Endodermal cell (in vitro differentiated cells): ENCODE measurements around the gene NDUFA12. TPM values are rescaled to one million over a fixed set of nuclear protein-coding genes. Genes with fewer than 3 reads are reported as not detected.
A peak's percentile ranks its signal among the peaks of the same experiment; 100 is the strongest.

Experiments
- DNase-seq: peaks from one replicate; pipeline ENCODE4 v3.0.0-alpha.2; 2017
- H3K27ac ChIP-seq: 2 replicates; pipeline ENCODE4 v1.5.1; 2013; ENCODE audit warnings: mild to moderate bottlenecking, low read depth, low read length, moderate library complexity
- H3K27me3 ChIP-seq: 2 replicates; pipeline ENCODE4 v1.6.1; 2013; ENCODE audit warnings: mild to moderate bottlenecking, low read length, moderate library complexity; ENCODE audit not compliant: insufficient read depth, control insufficient read depth, poor library complexity, severe bottlenecking
- H3K36me3 ChIP-seq: 2 replicates; pipeline ENCODE4 v1.7.0; 2013; ENCODE audit warnings: mild to moderate bottlenecking, low read length, moderate library complexity; ENCODE audit not compliant: control insufficient read depth, insufficient read depth
- H3K4me1 ChIP-seq: one replicate; pipeline ENCODE4 v1.7.0; 2013; ENCODE audit warnings: low read length; ENCODE audit not compliant: control insufficient read depth, insufficient read depth
- H3K4me3 ChIP-seq: 2 replicates; pipeline ENCODE4 v1.5.1; 2013; ENCODE audit warnings: mild to moderate bottlenecking, low read length, moderate library complexity
- H3K9ac ChIP-seq: 2 replicates; pipeline ENCODE4 v1.6.1; 2013; ENCODE audit warnings: mild to moderate bottlenecking, low read length, moderate library complexity; ENCODE audit not compliant: poor library complexity, severe bottlenecking; ENCODE audit errors: extremely low read depth
- H3K9me3 ChIP-seq: 2 replicates; pipeline ENCODE4 v1.6.1; 2013; ENCODE audit warnings: mild to moderate bottlenecking, low read length, moderate library complexity; ENCODE audit not compliant: control insufficient read depth
- H3K27ac Mint-ChIP-seq: 2 replicates; pipeline ENCODE4 v1.8.0; 2020; ENCODE audit warnings: mixed read lengths
- H3K27me3 Mint-ChIP-seq: 2 replicates; pipeline ENCODE4 v1.8.0; 2021; ENCODE audit warnings: mild to moderate bottlenecking, mixed read lengths; ENCODE audit not compliant: insufficient read depth
- H3K36me3 Mint-ChIP-seq: 2 replicates; pipeline ENCODE4 v1.8.0; 2020; ENCODE audit warnings: low read depth, mixed read lengths
- H3K4me1 Mint-ChIP-seq: 2 replicates; pipeline ENCODE4 v1.8.0; 2020; ENCODE audit warnings: mixed read lengths
- H3K4me3 Mint-ChIP-seq: 2 replicates; pipeline ENCODE4 v1.8.0; 2020; ENCODE audit warnings: mild to moderate bottlenecking, moderate library complexity, mixed read lengths
- H3K9me3 Mint-ChIP-seq: 2 replicates; pipeline ENCODE4 v1.8.0; 2020; ENCODE audit warnings: mild to moderate bottlenecking, mixed read lengths
- CTCF ChIP-seq: fragments of 200-600 bp; sonication (generic); conservative IDR thresholded peaks from 2 replicates; pipeline ENCODE4 v1.5.0; 2021; ENCODE audit warnings: antibody characterized with exemption, mild to moderate bottlenecking
- WGBS, 2 experiments: methylation state at CpG; one replicate each; pipeline versions ENCODE4 v1.1.5 to v1.1.7; 2013; ENCODE audit warnings: missing lambda C conversion rate in 2 of 2, mixed read lengths in 1 of 2; ENCODE audit not compliant: insufficient coverage in 1 of 2, insufficient read length in 1 of 2; 5-methylcytosine and 5-hydroxymethylcytosine counted together
- total RNA-seq, 2 donors: library from RNA; stranded (reverse); fragmentation: NEBNext Ultra II Directional in 1 of 2; extraction: Animal tissue kit (Norgen Biotek cat#: 25700) in 1 of 2; gene quantifications; 2 replicates in 1 of 2; 3 replicates in 1 of 2; pipeline ENCODE4 v1.2.1, GENCODE V29; 2021

NDUFA12 gene
- total RNA-seq, 2 donors from 2014 or later = 113 to 131 TPM

- no peak overlapping the region for H3K4me3 ChIP-seq
- Mint-ChIP-seq H3K27ac (no peak overlapping the region), H3K36me3 (no peaks in the 10 kb centered on the region), H3K9me3 (no peaks in the 10 kb centered on the region), H3K4me1 (peaks cover 4% of the 10 kb centered on the region), H3K4me3 (no peak overlapping the region), H3K27me3 (peaks cover 2% of the 10 kb centered on the region)
- DNase-seq = no peak
- H3K27me3 ChIP-seq = no peaks in the 10 kb centered on the region
- 90 to 94% methylated on average over 2 of the region's 2 CpGs for WGBS, 2 experiments
- no peak overlapping the region for H3K9ac ChIP-seq
- no peaks in the 10 kb centered on the region for H3K4me1 ChIP-seq
- no peak for TF ChIP-seq CTCF
- H3K36me3 ChIP-seq = no peaks in the 10 kb centered on the region
- no peak overlapping the region for H3K27ac ChIP-seq
- no peaks in the 10 kb centered on the region for H3K9me3 ChIP-seq
Observed at GRCh38 chr12:94961911-94962310, 41.6 kb downstream of the NDUFA12 start.

- H3K4me1 ChIP-seq = no peaks in the 10 kb centered on the region
- H3K9ac ChIP-seq = no peak overlapping the region
- Mint-ChIP-seq H3K27me3 (peaks cover 6% of the 10 kb centered on the region), H3K4me1 (peaks cover 4% of the 10 kb centered on the region), H3K27ac (no peak overlapping the region), H3K36me3 (no peaks in the 10 kb centered on the region), H3K4me3 (no peak overlapping the region), H3K9me3 (no peaks in the 10 kb centered on the region)
- no peaks in the 10 kb centered on the region for H3K27me3 ChIP-seq
- no peak overlapping the region for H3K4me3 ChIP-seq
- no peaks in the 10 kb centered on the region for H3K9me3 ChIP-seq
- peak overlapping the region; percentile 3 for H3K27ac ChIP-seq
- no peak for DNase-seq
- TF ChIP-seq CTCF = no peak
- no peaks in the 10 kb centered on the region for H3K36me3 ChIP-seq
Observed at GRCh38 chr12:94961256-94961824, 42.2 kb downstream of the NDUFA12 start.

- Mint-ChIP-seq H3K4me1 (peaks cover 14% of the 10 kb centered on the region), H3K4me3 (no peak overlapping the region), H3K36me3 (no peaks in the 10 kb centered on the region), H3K27ac (no peak overlapping the region), H3K27me3 (peaks cover 7% of the 10 kb centered on the region), H3K9me3 (no peaks in the 10 kb centered on the region)
- no peaks in the 10 kb centered on the region for H3K36me3 ChIP-seq
- no peak for DNase-seq
- H3K4me3 ChIP-seq = no peak overlapping the region
- H3K9me3 ChIP-seq = no peaks in the 10 kb centered on the region
- peaks cover 3% of the 10 kb centered on the region for H3K4me1 ChIP-seq
- no peak overlapping the region for H3K27ac ChIP-seq
- H3K9ac ChIP-seq = no peak overlapping the region
- no peak for TF ChIP-seq CTCF
- H3K27me3 ChIP-seq = no peaks in the 10 kb centered on the region
Observed at GRCh38 chr12:94957006-94957405, 46.5 kb downstream of the NDUFA12 start.
